WTC11 (cell line): Measurements from ENCODE around the gene CUL1. TPM values are rescaled to one million over a fixed set of nuclear protein-coding genes. Genes with fewer than 3 reads are reported as not detected.

Source experiments
- ATAC-seq: fragments of 200-7000 bp; cut with Tn5 transposase; 2 replicates; pipeline ENCODE4 v1.10.0; 2021; ENCODE audit warnings: mild to moderate bottlenecking, moderate library complexity
- CTCF ChIA-PET: fragments of 300-600 bp; sonication (Branson Sonifier 250); formaldehyde crosslinking; loops from one replicate; lab custom pipeline; 2021; ENCODE audit warnings: antibody characterized with exemption; lab: Charles Lee
- POLR2A ChIA-PET: fragments of 350-600 bp; sonication (Branson Sonifier 250); formaldehyde crosslinking; loops from one replicate; lab custom pipeline; 2021; ENCODE audit warnings: antibody characterized with exemption; lab: Charles Lee
- DNase-seq: peaks from one replicate; pipeline ENCODE4 v3.0.0; 2021; ENCODE audit warnings: low spot score
- H3K27ac Mint-ChIP-seq: 2 replicates; pipeline ENCODE4 v1.8.0; 2021; ENCODE audit warnings: mixed read lengths
- H3K27me3 Mint-ChIP-seq: 2 replicates; pipeline ENCODE4 v1.8.0; 2021; ENCODE audit warnings: low read depth, mild to moderate bottlenecking, moderate library complexity, mixed read lengths
- H3K36me3 Mint-ChIP-seq: 2 replicates; pipeline ENCODE4 v1.8.0; 2021; ENCODE audit warnings: mixed read lengths
- H3K4me1 Mint-ChIP-seq: 2 replicates; pipeline ENCODE4 v1.8.0; 2022; ENCODE audit warnings: mixed read lengths
- H3K4me3 Mint-ChIP-seq: 2 replicates; pipeline ENCODE4 v1.8.0; 2021; ENCODE audit warnings: mild to moderate bottlenecking, moderate library complexity, mixed read lengths
- H3K9me3 Mint-ChIP-seq: 2 replicates; pipeline ENCODE4 v1.8.0; 2021; ENCODE audit warnings: mixed read lengths
- ATF1 ChIP-seq: sonication (generic); formaldehyde crosslinking; IDR thresholded peaks from 2 replicates; pipeline ENCODE4 v1.8.1; 2023; ENCODE audit warnings: mild to moderate bottlenecking, moderate library complexity, missing genetic modification reagents
- CBFB ChIP-seq: sonication (generic); formaldehyde crosslinking; IDR thresholded peaks from 2 replicates; pipeline ENCODE4 v1.8.1; 2022; ENCODE audit warnings: mild to moderate bottlenecking, low read depth, missing genetic modification reagents
- E2F1 ChIP-seq: sonication (generic); formaldehyde crosslinking; IDR thresholded peaks from 2 replicates; pipeline ENCODE4 v1.8.0; 2022; ENCODE audit warnings: mild to moderate bottlenecking, missing genetic modification reagents
- ERG ChIP-seq: fragments of 250-450 bp; sonication (Bioruptor Pico); IDR thresholded peaks from 2 replicates; pipeline ENCODE4 v1.8.0; 2021; ENCODE audit warnings: mild to moderate bottlenecking
- ETV6 ChIP-seq: sonication (generic); formaldehyde crosslinking; IDR thresholded peaks from 2 replicates; pipeline ENCODE4 v1.8.1; 2022; ENCODE audit warnings: mild to moderate bottlenecking, missing genetic modification reagents
- FOXP4 ChIP-seq: sonication (generic); formaldehyde crosslinking; IDR thresholded peaks from 2 replicates; pipeline ENCODE4 v1.8.0; 2022; ENCODE audit warnings: mild to moderate bottlenecking, missing genetic modification reagents
- HMGA2 ChIP-seq: fragments of 250-450 bp; sonication (Bioruptor Pico); IDR thresholded peaks from 2 replicates; pipeline ENCODE4 v1.4.0; 2021; ENCODE audit warnings: mild to moderate bottlenecking, moderate library complexity
- IRF2 ChIP-seq: sonication (generic); formaldehyde crosslinking; IDR thresholded peaks from 2 replicates; pipeline ENCODE4 v1.8.0; 2022; ENCODE audit warnings: low read depth, missing genetic modification reagents, borderline replicate concordance
- NFE2L1 ChIP-seq: sonication (generic); formaldehyde crosslinking; IDR thresholded peaks from 2 replicates; pipeline ENCODE4 v1.8.1; 2023; ENCODE audit warnings: missing genetic modification reagents
- NR1H2 ChIP-seq: sonication (generic); formaldehyde crosslinking; IDR thresholded peaks from 2 replicates; pipeline ENCODE4 v1.9.0; 2021; ENCODE audit warnings: mild to moderate bottlenecking, moderate library complexity, missing genetic modification reagents
- NR2C2 ChIP-seq: sonication (generic); formaldehyde crosslinking; IDR thresholded peaks from 2 replicates; pipeline ENCODE4 v1.8.0; 2022; ENCODE audit warnings: mild to moderate bottlenecking, missing genetic modification reagents
- PREB ChIP-seq: sonication (generic); formaldehyde crosslinking; IDR thresholded peaks from 2 replicates; pipeline ENCODE4 v1.8.1; 2022; ENCODE audit warnings: mild to moderate bottlenecking, missing genetic modification reagents, moderate library complexity, borderline replicate concordance
- RELA ChIP-seq: sonication (generic); formaldehyde crosslinking; IDR thresholded peaks from 2 replicates; pipeline ENCODE4 v1.8.1; 2022; ENCODE audit warnings: missing genetic modification reagents, mild to moderate bottlenecking, borderline replicate concordance
- SMAD4 ChIP-seq: sonication (generic); formaldehyde crosslinking; IDR thresholded peaks from 2 replicates; pipeline ENCODE4 v1.8.0; 2022; ENCODE audit warnings: mild to moderate bottlenecking, missing genetic modification reagents
- SOX15 ChIP-seq: fragments of 250-450 bp; sonication (Bioruptor Pico); IDR thresholded peaks from 2 replicates; pipeline ENCODE4 v1.9.0; 2021; ENCODE audit warnings: mild to moderate bottlenecking
- USF2 ChIP-seq: sonication (generic); formaldehyde crosslinking; IDR thresholded peaks from 2 replicates; pipeline ENCODE4 v1.8.1; 2023; ENCODE audit warnings: mild to moderate bottlenecking, missing genetic modification reagents, moderate library complexity
- ZMAT4 ChIP-seq: fragments of 250-450 bp; sonication (Bioruptor Pico); IDR thresholded peaks from 2 replicates; pipeline ENCODE4 v1.9.0; 2021; ENCODE audit warnings: mild to moderate bottlenecking
- ZNF121 ChIP-seq: sonication (generic); formaldehyde crosslinking; IDR thresholded peaks from 2 replicates; pipeline ENCODE4 v1.8.0; 2023; ENCODE audit warnings: missing genetic modification reagents
- ZNF232 ChIP-seq: sonication (generic); formaldehyde crosslinking; IDR thresholded peaks from 2 replicates; pipeline ENCODE4 v1.8.0; 2022; ENCODE audit warnings: mild to moderate bottlenecking, missing genetic modification reagents
- ZNF263 ChIP-seq: sonication (generic); formaldehyde crosslinking; IDR thresholded peaks from 2 replicates; pipeline ENCODE4 v1.8.1; 2022; ENCODE audit warnings: low read depth, mild to moderate bottlenecking, moderate library complexity, missing genetic modification reagents
- ZNF281 ChIP-seq: sonication (generic); formaldehyde crosslinking; IDR thresholded peaks from 2 replicates; pipeline ENCODE4 v1.8.0; 2023; ENCODE audit warnings: mild to moderate bottlenecking, missing genetic modification reagents
- ZNF416 ChIP-seq: fragments of 250-450 bp; sonication (Bioruptor Pico); IDR thresholded peaks from 2 replicates; pipeline ENCODE4 v1.9.0; 2021; ENCODE audit warnings: mild to moderate bottlenecking, inconsistent platforms
- ZSCAN18 ChIP-seq: fragments of 250-450 bp; sonication (Bioruptor Pico); IDR thresholded peaks from 2 replicates; pipeline ENCODE4 v2.1.2; 2022; ENCODE audit warnings: mild to moderate bottlenecking, moderate library complexity
- total RNA-seq: library from RNA; stranded (reverse); gene quantifications from 3 replicates; pipeline ENCODE4 v1.2.3, GENCODE V29; 2021

CUL1 gene
- total RNA-seq, 1 experiment from 2014 or later, result 50.5 TPM

GRCh38 chr7:148761499-148762278 is 63.0 kb downstream of the CUL1 start:
- Mint-ChIP-seq H3K4me1 (no peaks in the 10 kb centered on the region), H3K4me3 (no peak overlapping the region)
- ATAC-seq, result no peak
- TF ChIP-seq USF2 (CRISPR knock-in tag), result no peak
- no peak for TF ChIP-seq ZNF263 (CRISPR knock-in tag)
- no peak for TF ChIP-seq ZNF281 (CRISPR knock-in tag)
- no peak for TF ChIP-seq FOXP4
- TF ChIP-seq RELA (CRISPR knock-in tag), result no peak
- TF ChIP-seq NFE2L1, result no peak
- no peak for TF ChIP-seq NR1H2 (CRISPR knock-in tag)
- TF ChIP-seq NR2C2 (CRISPR knock-in tag), result no peak
- TF ChIP-seq ZNF416 (CRISPR knock-in tag), result no peak
- no peak for TF ChIP-seq ZNF232 (CRISPR knock-in tag)
- no peak for TF ChIP-seq PREB (CRISPR knock-in tag)
- TF ChIP-seq, all 79 proteins: peak for 0
- H3K27ac Mint-ChIP-seq, result no peak overlapping the region
- POLR2A ChIA-PET, result no interaction called here
- CTCF ChIA-PET, result no interaction called here
- H3K27me3 Mint-ChIP-seq, result no peaks in the 10 kb centered on the region
- peaks cover 39% of the 10 kb centered on the region for H3K36me3 Mint-ChIP-seq
- no peak for DNase-seq
- H3K9me3 Mint-ChIP-seq, result no peaks in the 10 kb centered on the region

GRCh38 chr7:148763622-148764021 is 64.9 kb downstream of the CUL1 start:
- Mint-ChIP-seq H3K27me3 (no peaks in the 10 kb centered on the region), H3K27ac (no peak overlapping the region), H3K4me1 (peaks cover 5% of the 10 kb centered on the region), H3K4me3 (no peak overlapping the region), H3K9me3 (no peaks in the 10 kb centered on the region), H3K36me3 (peaks cover 40% of the 10 kb centered on the region)
- ChIA-PET POLR2A (no interaction called here), CTCF (interaction anchor here (1.1 kb wide), 1 partner anchor 17 kb away, joined by 5 read pairs; no protein-coding TSS in a partner anchor)
- ATAC-seq (no peak), DNase-seq (no peak)
- TF ChIP-seq ZMAT4 (CRISPR knock-in tag) (no peak), ZSCAN18 (CRISPR knock-in tag) (no peak), CBFB (no peak), ATF1 (no peak), HMGA2 (CRISPR knock-in tag) (no peak), IRF2 (CRISPR knock-in tag) (no peak), USF2 (CRISPR knock-in tag) (no peak), ETV6 (CRISPR knock-in tag) (no peak), SOX15 (CRISPR knock-in tag) (no peak), ERG (no peak), ZNF121 (CRISPR knock-in tag) (no peak), NR2C2 (CRISPR knock-in tag) (no peak), E2F1 (CRISPR knock-in tag) (no peak), SMAD4 (no peak)
